NCI-H345 treated with DMSO at 0.1 percent for 48 hours (cell line): Measurements from ENCODE around the gene PPOX.

Experiments used
- DNase-seq: peaks from one replicate; lab custom pipeline; 2025; ENCODE audit not compliant: unreplicated experiment; lab: John Stamatoyannopoulos, UW

Gene PPOX

DNA sequence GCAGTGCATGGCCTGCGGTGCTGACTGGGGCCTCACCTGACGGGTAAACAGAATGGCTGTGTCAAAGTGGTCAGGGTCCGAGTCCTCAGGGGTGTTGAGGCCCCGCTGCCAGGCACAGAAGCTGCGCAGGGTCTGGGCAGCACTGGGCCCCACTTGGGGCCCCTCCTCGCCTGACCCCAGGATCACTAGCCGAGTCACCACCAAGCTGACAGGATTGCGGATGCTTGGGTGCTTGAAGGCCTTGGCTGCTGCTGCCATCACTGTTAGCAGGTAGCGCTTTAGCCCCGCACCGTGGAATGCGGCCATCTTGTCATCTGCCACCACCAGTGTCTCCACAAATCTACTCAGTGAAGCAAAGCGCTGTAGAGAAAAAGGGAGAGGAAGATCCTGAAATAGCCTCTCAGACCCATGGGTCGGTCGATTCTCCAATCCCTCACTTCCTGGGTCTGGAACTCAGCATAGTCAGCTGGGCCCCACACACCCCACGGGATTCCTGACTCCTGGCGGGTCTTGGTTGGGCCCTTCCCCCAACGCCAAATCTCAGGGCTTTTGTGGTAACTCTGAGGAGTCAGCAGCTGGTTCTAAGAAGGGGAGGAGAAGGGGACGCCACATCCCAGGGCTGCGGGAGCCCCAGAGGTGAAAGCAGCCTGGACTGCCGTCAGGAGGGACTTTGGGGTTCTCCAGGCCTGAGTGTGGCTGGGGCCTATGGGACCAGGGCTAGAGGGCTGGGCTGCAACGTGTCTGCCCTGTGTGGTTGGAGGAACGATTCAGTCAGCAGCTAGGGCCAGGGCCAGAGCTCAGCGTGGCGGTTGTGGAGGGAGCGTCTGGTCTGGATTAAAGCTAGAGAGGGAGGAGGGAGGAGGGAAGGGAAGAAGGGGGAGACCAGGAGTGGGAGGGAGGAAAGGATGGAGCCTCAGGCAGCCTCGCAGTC, 30.6 kb downstream of the PPOX start:
- no peak for DNase-seq

DNA sequence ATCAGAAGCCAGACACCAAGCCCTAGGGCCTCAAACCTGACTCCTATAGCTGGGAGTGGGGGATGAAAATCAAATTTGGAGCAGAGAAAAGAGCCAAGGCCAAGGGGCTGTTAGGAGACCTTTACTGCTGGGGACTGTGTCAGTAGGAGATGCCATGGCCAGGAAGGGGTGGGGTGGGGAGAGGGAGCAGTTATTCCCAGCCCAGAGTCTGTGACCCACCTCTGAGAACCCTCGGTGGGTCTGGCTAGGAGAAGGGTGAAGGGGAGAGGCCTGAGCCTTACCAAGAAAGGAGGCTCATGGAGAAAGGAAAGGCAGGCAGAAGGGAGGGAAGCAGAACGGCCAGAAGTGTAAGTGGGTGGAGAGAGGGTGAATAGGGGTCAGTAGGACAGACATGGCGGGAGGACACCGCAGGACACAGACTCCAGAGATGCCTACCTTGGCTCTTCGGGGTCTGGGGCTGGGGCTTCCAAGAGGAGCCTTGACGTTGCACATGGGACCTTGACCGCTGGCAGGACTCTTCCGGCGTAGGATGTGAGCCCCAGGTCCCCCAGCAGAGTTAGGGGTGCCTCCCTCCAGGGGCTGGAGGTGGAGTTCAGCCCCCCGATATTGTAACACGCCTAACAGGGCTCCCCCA, 31.5 kb downstream of the PPOX start:
- no peak for DNase-seq

DNA sequence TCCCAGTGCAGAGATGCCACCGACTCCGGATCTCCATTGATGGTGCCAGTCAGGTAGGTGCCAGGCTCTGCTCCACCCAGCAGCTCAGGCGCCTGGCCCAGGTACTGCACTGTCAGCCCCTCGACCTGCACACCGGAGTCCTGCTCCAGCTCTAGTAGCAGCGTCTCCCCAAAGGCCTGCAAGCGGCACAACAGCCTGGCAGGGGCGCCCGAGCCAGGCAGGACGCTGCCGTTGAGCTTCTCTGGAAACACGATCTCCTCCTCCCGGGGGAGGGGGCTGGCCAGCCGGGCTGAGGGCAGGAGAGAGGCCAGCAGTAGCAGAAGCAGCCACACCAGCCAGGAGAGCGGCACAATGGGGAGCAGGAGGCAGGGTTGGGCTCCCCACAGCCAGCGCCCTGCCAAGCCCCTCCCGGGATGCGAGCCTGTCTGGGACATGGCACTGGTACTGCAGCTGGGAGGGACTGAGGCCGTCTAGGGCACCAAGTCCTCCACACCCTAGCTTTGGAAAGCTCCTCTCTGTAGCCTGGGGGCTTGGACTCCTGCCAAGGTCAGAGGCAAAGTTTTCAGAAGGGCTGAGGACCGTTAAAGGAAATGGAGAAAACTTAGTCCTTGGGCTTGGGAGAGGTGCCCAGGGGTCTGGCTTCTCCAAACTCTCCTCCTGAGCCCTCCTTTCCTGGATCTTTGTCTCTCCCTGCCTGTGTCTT, 32.1 kb downstream of the PPOX start:
- no peak for DNase-seq

DNA sequence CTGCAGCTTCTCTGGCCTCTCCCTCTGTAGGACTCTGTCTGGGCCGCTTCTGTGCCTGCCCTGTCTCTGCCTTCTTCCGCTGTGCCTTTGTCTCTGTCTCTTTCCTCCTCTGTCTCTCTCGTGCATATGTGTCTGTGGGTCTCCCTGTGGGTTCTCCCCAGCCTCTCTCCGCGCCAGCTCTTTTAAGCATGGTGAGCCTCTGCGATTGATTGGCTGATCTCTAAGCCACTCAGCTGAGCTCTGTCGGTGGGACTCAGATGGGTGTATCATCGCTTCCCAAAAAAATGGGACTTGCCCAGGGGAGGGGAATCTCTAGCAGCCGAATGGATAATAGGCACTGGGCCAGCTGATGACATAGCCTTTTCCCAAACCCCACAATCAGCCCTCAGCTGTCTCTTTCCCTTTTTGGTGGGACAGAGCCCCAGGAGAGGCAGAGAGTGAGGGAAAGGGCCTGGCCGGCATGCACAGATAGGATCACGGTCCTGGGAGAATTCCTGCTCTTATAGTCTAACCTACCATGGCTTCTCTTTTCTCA, 32.7 kb downstream of the PPOX start, which contains the start of gene ADAMTS4:
Gene ADAMTS4, minus strand, starts transcription at position 158 of the 535 bp plus-strand sequence. CDS start 427 bp downstream, outside the sequence.
- DNase-seq: no peak

DNA sequence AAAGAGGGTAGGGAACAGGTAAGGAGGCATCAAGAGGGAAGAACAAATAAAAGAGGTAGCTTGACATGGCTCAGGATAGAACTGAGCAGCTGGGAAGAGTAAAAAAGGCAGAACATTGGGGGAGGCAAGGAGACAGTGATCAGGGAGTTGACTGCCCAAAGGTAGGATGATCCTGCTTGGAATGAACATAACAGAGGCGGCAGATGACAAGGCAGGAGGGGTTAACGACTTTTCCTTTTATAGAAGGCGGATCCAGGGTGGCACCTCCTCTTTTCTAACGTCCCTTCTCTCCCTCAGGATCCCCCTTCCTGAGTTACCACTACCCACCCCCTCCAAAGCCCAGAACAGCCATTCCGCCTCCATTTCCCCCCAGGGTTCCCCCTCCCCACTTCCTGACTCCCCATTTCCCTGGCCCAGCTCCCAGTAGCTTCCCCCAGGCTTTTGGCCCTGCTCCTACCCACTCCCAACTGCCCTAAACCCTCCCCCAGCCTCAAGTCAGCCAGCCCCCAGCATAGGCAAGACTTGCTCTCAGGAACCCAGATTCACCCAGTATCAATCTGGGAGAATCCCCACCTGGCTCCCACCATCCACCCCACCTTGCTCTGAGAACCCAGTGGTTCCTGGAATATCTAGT, 33.4 kb downstream of the PPOX start:
- no peak for DNase-seq

DNA sequence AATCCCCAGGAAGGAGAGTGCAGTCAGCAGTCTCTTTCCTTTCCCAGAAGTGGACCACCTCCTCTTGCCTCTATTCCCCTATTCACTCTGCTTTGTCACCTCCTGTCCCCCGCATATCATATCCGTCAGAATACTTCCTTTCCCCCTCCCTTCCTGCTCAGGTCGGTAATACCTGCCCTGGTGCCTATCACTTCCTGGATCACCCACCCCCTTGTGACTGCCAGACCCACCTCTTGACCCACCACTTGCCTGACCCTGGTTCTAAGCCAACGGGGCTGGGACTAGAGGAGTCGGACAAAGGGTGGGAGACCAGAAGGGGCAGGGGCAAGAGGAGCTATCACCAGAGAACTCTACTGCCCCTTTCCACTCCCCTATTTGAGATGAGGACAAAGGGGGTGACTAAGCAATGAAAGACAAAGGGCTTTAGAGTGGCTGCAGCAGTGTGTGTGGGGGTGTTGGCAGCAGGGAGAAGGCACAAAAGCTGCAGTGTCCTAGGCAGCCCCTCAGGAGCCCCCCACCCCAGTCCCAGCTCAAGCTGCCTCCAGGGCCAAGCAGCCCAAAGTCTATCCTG, 34.3 kb downstream of the PPOX start:
- DNase-seq: no peak

DNA sequence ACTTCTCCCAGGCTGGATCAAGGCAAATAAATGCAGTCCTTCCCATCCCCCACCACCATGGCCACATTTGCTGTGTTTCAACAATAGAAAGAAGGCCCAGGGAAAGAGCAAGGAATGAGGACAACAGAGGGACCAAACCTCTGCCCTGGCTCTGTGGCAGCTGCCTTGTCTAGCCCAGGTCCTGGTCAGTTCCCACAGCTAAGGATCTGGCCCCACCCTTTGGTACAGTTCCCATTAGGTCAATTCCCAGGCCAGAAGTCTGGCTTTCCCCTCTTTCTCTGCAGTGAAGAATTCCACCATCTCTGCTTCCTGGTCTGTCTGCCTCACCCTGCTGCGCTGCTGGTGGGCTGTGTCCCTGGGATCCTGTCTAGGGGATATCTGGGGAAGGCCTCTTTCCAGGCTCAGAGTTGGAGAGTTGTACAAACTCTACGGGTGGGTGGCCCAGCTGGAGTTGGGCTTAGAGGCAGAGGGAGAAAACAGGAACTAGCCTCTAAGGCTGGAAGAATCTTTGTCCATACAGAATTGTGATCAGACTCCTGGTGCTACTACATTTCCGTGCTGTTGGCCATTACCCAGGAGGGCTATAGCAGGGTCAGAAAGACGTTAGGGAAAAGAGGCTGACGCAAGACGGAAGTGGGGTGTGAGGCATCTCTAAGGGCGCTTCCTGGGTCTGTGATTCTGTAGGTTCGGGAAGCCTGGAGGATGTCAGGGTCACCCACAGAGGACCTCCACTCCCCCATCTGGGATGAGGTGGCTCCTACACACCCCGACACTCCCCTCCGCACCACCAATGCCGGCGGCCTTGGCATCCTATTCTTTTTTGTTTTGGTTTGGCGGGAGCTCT, 35.0 kb downstream of the PPOX start:
- DNase-seq: no peak

DNA sequence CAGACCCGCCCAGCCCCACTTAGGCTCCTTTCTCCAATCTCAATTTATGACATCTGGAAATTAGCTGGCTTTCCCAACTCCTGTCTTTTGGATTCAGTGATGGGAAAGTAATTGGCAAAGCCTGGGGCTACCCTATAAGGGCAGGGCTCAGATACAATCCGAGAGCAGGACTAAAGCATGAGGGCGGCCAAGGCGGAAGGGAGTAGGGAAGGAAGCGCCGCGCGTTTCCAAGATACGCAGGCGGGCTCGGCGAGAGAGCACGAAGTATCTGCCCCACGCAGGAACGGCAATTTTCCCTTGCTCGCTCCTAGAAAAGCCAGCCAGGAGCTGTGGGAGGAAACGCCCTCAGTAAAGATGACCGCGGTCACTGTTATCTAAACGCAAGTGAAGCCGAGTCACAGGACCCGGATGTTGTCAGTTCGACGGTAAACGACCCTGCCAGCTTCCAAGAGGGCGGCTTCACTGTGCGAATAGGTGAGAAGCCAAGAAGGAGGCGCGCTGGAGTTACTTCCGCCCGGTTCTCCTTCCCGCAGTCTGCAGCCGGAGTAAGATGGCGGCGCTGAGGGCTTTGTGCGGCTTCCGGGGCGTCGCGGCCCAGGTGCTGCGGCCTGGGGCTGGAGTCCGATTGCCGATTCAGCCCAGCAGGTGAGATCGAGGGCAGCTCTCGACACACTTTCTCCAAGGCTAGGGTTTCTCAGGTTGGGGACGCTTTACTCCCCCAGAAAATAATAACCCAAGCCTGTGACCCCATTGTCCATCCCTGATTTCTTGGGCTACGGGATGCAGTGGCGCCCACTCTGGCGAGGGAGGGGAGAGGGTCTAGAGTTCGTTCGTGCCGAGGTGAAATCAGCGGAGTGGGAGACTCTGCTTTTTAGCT, 35.8 kb downstream of the PPOX start, which contains the start of gene NDUFS2:
Gene NDUFS2, plus strand, starts transcription at position 532 of the 877 bp plus-strand sequence. Its CDS starts 19 bp downstream, at position 551.
- peak; percentile 98 for DNase-seq

DNA sequence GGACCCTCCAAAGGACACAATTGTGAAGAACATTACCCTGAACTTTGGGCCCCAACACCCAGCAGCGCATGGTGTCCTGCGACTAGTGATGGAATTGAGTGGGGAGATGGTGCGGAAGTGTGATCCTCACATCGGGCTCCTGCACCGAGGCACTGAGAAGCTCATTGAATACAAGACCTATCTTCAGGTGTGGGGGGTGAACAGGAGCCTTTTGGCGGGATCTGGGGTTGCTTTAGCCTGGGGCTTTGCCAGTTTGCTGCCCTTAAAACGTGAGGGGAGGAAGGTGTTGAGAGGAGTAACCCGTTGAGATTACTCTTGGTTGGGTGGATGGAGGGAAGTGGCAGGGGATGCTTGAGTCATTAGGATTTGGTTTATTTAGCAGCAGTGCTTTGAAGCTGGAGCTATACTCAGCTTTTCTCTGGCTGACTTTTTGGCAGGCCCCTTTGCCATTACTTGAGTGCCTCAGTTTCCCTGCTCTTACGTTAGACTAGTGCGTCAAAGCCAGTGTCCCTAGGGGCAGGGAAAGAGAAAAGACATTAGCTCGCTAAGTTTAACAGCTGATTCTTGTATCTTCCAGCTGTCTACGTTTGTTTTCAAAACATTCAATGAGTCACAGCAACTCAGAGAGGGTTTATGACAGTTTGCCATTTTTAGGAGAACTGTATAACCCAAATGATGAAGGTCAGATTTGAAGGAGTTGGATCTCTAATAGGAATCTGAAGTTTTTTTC, 40.4 kb downstream of the PPOX start:
- DNase-seq: no peak

DNA sequence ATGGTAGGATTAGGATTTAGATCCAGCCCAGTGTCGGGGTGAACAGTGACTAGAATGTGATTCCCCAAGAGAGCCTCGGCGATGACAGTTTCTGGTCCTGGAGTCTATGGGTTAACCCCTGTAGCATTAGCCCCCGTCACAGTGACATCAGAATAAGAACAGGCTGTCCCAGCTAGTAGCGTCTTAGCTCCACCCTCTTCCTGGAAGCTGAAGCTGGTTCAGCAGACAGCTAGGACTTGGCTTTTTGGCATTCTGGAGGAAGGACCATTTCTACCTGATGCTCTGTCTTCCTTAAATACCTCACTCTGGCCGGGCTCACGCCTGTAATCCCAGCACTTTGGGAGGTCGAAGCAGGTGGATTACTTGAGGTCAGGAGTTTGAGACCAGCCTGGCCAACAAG, 40.9 kb downstream of the PPOX start:
- DNase-seq: no peak

DNA sequence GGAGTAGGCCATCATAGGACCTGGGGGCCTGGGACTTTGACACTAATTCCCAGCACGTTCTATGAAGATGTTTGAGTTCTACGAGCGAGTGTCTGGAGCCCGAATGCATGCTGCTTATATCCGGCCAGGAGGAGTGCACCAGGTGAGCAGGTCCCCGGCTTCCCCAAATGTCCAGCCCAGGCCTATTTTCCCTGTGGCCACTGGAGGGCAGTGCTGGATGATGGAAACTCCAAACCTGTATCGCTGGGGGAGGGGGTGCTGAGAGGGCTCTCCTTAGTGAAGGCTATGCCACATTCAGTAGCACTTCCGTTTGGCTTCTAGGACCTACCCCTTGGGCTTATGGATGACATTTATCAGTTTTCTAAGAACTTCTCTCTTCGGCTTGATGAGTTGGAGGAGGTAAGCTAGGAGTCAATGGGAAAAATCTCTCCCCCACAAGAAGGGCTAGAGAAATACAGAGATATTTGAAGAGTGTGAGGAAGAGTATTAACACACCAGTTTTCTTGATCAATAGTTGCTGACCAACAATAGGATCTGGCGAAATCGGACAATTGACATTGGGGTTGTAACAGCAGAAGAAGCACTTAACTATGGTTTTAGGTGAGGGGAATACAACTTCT, 43.7 kb downstream of the PPOX start:
- DNase-seq: peak; percentile 41

DNA sequence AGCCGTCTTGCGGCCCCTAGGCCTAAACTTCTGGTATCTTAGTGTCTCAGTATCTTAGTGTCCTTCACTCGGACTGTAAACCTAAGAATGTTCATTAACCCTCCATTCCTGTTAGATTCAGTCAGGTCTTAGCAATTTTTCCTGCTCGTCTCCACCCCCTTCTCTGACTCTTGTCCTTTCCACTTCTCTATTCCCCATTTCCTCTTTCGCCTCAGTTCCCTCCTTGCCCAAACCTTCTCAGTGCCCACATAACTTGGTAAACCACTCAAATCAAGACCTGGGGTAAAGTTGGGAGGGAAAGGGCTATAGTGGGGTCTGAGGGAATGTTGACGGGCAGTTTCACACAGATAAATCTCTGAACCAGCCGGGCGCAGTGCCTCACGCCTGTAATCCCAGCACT, 48.1 kb downstream of the PPOX start:
- no peak for DNase-seq

DNA sequence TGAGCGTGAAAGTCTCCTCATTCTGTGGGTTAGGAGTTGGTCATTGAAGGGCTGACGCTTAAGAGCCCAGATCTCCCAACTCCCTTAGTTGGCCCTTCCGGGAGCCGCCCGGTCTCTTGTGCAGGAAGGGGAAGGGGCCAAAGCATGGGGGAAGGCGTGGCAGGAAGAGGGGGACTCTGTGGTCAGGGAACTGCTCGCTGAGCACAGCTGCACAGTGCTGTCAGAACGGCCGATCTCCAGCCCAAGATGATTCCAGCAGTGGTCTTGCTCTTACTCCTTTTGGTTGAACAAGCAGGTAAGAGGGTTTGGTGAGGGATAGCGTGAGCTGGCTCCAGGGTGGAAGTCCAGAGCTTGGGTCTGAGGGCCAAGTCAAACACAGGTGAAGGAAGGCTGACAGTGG, 48.9 kb downstream of the PPOX start, which contains the start of gene FCER1G:
Gene FCER1G, plus strand, starts transcription at position 220 of the 400 bp plus-strand sequence. Its CDS starts 27 bp downstream, at position 247.
- no peak for DNase-seq

DNA sequence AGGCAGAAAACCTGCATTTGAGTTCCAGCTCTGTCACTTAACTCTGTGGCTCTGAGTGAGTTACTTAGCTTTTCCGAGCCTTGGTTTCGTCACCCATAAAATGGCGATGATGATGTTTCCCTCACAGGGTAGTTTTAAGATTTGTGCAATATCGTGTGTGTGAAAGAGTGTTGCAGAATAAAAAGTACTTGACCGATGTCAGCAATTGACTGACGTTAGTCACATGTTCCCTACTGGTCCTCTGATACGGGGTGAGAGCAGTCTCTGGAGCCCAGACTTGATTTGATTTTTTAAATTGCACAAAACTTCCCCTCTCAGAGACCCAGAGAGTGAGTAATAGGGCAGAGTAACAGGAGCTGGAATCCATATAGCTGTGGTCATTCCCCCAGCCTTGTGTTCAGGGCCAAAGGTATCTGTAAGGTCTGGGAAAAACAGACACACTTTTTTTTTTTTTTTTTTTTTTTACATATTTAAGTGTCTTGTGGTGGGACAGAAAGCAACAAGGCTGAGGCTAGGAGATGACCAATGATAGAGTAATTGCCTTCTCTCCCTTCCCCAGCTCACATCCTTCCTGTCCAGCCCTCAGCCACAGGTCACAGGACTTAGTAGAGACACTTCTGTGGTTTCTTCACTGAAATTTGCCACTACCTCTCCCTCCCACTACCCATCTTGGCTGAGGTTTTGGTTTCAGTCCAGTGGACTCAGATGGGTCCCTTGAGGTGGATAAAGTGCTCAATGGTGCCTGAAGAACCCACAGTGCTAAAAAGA, 50.9 kb downstream of the PPOX start:
- DNase-seq: no peak

DNA sequence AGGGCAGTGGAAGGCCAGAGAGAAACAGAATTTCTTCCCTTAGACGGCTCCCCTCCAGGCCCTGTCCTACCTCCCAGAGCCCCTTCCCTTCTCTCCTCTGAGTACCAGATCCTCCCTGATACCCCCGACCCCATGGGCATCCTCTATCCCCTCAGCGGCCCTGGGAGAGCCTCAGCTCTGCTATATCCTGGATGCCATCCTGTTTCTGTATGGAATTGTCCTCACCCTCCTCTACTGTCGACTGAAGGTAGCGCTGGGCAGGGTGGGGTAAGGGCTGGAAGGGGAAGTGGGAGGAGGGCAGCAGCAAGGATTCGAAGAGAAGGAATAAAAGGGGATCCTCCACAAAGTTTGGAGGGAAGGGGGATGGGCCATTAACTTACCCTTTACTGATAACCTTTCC, 51.6 kb downstream of the PPOX start:
- DNase-seq: no peak

DNA sequence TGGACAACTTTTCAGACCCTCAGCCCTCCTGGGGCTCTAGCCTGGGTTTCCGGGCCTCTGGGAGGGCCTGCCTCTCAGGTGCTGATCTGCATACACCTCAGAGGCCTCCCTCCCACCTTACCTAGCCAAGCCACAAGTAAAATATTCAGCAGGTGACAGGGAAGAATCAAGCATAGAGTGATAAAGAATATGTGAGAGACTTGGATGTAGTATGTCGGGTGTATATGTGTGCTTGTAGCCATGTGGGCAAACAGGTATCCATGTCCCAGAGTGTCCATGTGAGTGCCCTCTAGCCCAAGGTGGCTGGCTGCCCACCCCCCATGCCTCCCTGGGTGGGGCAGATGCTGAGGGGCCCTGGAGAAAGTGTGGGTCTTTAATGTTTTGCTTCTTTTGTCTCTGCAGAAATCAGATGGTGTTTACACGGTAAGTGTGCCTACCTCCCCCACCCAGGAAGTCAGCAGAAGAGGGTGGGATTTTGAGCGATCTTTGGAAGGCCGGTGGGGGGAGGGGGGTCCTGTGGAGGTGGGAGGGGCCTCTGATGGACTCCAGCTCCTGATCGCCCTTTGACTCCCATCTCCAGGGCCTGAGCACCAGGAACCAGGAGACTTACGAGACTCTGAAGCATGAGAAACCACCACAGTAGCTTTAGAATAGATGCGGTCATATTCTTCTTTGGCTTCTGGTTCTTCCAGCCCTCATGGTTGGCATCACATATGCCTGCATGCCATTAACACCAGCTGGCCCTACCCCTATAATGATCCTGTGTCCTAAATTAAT, 52.3 kb downstream of the PPOX start:
- DNase-seq: no peak
